C4-2B (cell line): ENCODE data around the gene ZNF200.

Experiments used
- H3K27ac ChIP-seq: fragments of 450-650 bp; 2 replicates; pipeline ENCODE4 v1.5.1; 2017
- CTCF ChIP-seq: fragments of 450-650 bp; conservative IDR thresholded peaks from 2 replicates; pipeline ENCODE4 v1.5.1; 2017; ENCODE audit warnings: mild to moderate bottlenecking
- ZFX ChIP-seq: fragments of 450-650 bp; IDR thresholded peaks from 2 replicates; pipeline ENCODE4 v1.6.1; 2017

The ZNF200 gene

GRCh38 chr16:3259836-3260235, 24.9 kb upstream of the ZNF200 start:
- TF ChIP-seq ZFX (no peak), CTCF (no peak)
- no peak overlapping the region for H3K27ac ChIP-seq

GRCh38 chr16:3256866-3257465, 22.0 kb upstream of the ZNF200 start:
- no peak for TF ChIP-seq CTCF
- no peak overlapping the region for H3K27ac ChIP-seq

DNA sequence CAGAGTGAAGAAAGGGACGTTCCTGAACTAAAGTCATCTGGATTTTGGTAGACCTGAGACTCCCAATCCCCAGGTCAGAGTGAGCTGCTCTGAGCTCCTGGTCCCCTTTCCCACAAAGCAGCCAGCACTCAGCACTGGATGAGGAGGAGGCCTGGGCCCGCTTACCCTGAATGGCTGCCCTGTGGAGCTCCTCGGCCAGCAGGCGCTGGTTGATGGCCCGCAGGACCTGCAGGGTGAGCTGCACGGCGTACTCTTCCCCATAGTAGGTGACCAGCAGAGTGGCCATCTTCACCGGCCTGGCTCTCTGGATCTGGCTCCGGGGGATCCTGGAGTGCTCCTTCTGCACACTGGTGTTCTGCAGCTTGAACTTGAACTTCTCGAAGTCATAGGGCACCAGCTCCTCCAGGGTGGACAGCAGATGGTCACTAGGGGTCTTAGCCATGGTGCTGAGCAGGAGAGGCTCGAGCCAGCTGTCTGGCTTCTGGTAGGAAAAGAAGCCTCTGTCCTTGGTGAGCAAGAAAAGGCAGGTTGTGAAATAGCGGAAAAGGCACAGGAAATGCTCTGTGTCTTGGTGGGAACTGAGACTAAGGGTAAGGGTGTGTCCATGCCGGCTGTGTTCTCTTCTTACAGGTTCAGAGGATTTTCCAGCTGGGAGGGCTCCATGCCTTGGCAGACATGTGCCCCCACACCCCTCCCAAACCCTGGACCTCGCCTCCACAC, 21.3 kb upstream of the ZNF200 start, which contains the start of gene MEFV:
TSS of gene MEFV (minus strand) at position 488 of the 720 bp plus-strand sequence. CDS start at position 442, 46 bp downstream.
- TF ChIP-seq CTCF: no peak
- no peak for TF ChIP-seq ZFX
- no peak within 1 kb of the TSS for H3K27ac ChIP-seq

DNA sequence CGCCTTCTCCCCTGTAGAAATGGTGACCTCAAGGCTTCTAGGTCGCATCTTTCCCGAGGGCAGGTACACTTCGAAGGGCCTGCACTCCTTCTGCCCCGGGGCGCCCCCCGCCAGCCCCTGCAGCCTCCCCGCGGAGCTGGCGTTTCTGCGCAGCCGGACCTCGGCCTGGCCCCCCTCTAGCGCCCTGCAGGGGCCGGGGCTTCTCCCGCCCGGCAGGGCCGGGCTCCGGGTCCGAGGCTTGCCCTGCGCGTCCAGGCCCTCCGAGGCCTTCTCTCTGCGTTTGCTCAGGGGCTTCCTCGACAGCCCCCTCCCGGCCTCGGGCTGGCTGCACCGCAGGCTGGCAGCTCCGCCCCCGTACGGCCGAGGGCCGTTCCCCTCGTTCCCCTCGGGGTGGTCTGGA, 19.4 kb upstream of the ZNF200 start:
- TF ChIP-seq ZFX (no peak), CTCF (no peak)
- no peak overlapping the region for H3K27ac ChIP-seq

- H3K27ac ChIP-seq: no peak overlapping the region
- TF ChIP-seq ZFX (no peak), CTCF (no peak)
Observed at GRCh38 chr16:3252967-3253366, 18.0 kb upstream of the ZNF200 start.

DNA sequence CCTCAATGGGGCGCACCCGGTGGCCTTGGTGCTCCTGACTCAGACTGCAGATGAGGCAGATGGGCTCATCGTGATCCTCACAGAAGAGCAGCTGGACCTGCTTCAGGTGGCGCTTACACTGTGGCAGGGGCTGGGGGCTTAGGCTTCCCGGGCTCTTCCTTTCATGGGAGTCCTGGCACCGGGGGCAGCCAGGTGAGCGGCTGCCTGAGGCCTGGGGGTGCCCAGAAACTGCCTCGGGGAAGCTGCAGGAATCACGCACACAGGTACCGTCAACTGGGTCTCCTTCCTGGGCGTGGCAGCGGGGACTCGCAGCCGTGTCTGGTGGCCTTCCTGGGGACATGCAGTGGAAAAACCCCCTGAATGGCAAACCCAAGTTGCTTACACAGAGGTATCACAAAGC, 14.5 kb upstream of the ZNF200 start:
- no peak overlapping the region for H3K27ac ChIP-seq
- TF ChIP-seq CTCF (no peak), ZFX (no peak)

DNA sequence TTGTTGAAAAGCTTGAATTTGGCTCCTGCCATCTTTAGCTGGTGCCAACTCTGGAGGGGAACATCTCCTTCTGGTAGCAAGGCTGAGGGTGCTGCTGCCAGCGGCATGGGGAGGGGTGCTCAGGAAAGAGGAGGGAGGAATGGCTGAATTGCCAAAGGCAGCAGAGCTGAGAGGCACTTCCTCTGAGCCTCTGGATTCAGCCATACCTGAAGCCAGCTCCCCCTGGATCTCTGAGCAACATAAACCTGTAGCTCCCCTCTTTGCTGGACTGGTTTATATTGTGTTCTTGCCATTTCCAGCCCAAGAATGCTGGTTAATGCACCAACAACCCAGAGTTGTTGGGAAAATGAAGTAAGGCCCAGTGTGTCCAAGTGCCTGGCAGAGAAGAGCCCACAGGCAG, 14.1 kb upstream of the ZNF200 start:
- no peak for TF ChIP-seq ZFX
- H3K27ac ChIP-seq: no peak overlapping the region

GRCh38 chr16:3248596-3248995, 13.6 kb upstream of the ZNF200 start:
- H3K27ac ChIP-seq: no peak overlapping the region
- TF ChIP-seq ZFX: no peak
- no peak for TF ChIP-seq CTCF
